ENCODE data around the gene PRTN3.

The PRTN3 gene

GRCh38 chr19:892894-893689, 52.3 kb downstream of the PRTN3 start, which contains the start of the genes MED16 and RNU6-9:
Gene MED16, minus strand, starts transcription at chr19:893187. Its CDS starts 2,056 bp downstream, at chr19:891131.
Gene RNU6-9, plus strand, starts transcription at chr19:893484.
- TF ChIP-seq CTCF (IDR thresholded peaks at IDR 0.05; ENCODE audit: control insufficient read depth, insufficient read depth, low read depth, low read length, missing control alignments) = no peak
- peak; percentile 73 for DNase-seq (ENCODE audit: low read depth)

GRCh38 chr19:896434-896833, 55.6 kb downstream of the PRTN3 start:
- H3K4me3 ChIP-seq (ENCODE audit: control insufficient read depth, low read depth, low read length) = no peak overlapping the region
- no peak for DNase-seq (ENCODE audit: low read depth)
- no peak for TF ChIP-seq CTCF (IDR thresholded peaks at IDR 0.05; ENCODE audit: control insufficient read depth, insufficient read depth, low read depth, low read length, missing control alignments)

More at GRCh38 chr19:892894-893689, 52.3 kb downstream of the PRTN3 start, which contains the start of the genes MED16 and RNU6-9:
- peak within 1 kb of the TSS; percentile 93 for H3K4me3 ChIP-seq (ENCODE audit: control insufficient read depth, low read depth, low read length)

GRCh38 chr19:896999-897398, 56.2 kb downstream of the PRTN3 start:
- TF ChIP-seq CTCF (IDR thresholded peaks at IDR 0.05; ENCODE audit: control insufficient read depth, insufficient read depth, low read depth, low read length, missing control alignments) = no peak
- DNase-seq (ENCODE audit: low read depth) = no peak
- no peak overlapping the region for H3K4me3 ChIP-seq (ENCODE audit: control insufficient read depth, low read depth, low read length)

GRCh38 chr19:897442-898039, 56.7 kb downstream of the PRTN3 start:
- H3K4me3 ChIP-seq (ENCODE audit: control insufficient read depth, low read depth, low read length) = no peak overlapping the region
- TF ChIP-seq CTCF (IDR thresholded peaks at IDR 0.05; ENCODE audit: control insufficient read depth, insufficient read depth, low read depth, low read length, missing control alignments) = peak; percentile 9
- no peak for DNase-seq (ENCODE audit: low read depth)
